HG03442 (cell line): ENCODE results near the gene SYNGR2.

Experiments used
- ATAC-seq: cut with Tn5 transposase; IDR thresholded peaks from one replicate; pipeline ENCODE4 v1.9.1; 2021; ENCODE audit warnings: mild to moderate bottlenecking, moderate library complexity; ENCODE audit not compliant: unreplicated experiment

The SYNGR2 gene, protein sequence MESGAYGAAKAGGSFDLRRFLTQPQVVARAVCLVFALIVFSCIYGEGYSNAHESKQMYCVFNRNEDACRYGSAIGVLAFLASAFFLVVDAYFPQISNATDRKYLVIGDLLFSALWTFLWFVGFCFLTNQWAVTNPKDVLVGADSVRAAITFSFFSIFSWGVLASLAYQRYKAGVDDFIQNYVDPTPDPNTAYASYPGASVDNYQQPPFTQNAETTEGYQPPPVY

GRCh38 chr17:78168242-78168902 is at the start of gene SYNGR2:
Gene SYNGR2 (plus strand): TSS chr17:78168581. CDS start chr17:78168617, 36 bp downstream.
- peak; percentile 47 for ATAC-seq

DNA sequence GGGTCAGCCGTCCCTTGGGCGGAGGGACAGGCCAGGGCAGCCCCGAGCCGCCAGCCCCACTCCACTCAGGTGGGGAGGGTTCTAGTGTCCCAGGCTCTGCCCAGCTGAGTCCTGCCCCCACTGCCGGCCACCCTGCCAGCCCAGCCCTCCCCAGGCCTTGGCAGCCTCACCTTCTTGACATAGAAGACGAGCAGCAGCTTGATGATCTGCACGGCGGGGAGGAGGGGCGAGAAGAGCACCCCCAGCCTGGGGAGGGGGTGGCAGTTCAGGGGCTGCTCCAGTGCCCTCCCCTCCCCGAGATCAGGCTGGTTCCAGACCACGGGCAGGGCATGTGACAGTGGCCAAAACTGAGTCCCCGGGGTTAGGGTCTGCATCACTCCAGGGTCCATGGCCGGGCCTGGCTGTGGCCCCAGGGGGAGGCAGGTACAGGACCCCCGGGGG is 49.6 kb upstream of the SYNGR2 start:
- ATAC-seq: no peak

DNA sequence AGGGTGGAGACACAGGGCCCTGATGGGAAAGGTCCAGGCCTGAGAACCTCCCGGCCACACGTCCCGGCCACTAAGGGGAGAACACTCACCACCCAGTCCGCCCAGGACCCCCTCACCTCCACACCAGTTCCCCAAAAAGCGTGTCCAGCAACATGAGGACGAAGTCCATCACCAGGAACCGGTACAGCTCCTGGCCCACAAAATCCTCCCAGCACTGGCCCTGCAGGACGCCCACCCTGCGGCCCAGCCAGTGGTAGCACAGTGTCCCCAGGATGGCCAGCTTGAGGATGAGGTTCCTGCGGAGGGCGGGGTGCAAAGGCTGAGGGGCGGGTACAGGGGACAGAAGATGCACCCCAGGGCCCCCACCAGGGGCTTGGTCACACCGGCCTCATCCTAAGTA is 47.8 kb upstream of the SYNGR2 start:
- ATAC-seq: no peak

DNA sequence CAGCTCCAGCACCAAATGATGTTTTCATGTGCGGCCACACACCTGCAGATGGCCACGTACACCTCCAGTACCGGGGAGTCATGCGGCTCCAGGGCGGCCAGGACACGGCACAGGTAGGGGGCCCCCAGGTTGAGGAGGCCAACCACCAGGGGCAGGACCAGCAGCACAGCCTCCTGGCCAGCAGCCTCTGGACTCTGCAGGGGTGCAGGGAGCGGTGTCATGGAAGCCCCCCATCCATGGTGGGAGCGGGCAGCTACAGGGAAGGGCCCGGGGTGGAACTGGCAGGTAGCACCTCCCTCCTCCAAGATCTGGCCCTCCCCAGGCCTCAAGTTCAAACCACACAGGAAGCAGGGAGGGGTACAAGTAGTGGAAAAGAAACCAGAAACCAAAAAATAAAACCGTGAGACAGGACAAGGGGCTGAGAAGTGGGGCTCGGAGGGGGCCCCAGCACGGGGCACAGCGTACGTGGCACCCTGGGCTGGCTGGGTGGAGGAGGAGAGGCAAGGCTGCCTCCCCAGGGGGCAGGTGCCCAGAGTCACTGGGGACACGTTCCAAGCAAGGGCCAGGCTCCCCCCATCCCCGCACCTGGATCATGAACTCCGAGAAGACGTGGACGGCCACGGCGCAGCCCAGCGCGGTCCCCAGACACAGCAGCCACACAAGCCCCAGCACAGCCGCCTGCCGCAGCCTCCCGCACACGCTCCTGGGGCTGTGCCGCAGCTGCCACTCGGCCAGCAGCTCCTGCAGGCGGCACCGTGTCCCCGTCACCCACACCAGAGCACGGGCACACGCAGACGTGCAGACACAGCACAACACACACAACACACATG is 47.2 kb upstream of the SYNGR2 start:
- no peak for ATAC-seq

GRCh38 chr17:78121801-78122215 is 46.6 kb upstream of the SYNGR2 start:
- ATAC-seq: no peak

GRCh38 chr17:78122216-78122930 is 46.0 kb upstream of the SYNGR2 start:
- ATAC-seq: no peak

GRCh38 chr17:78122931-78123249 is 45.5 kb upstream of the SYNGR2 start:
- ATAC-seq: no peak

GRCh38 chr17:78123258-78123929 is 45.0 kb upstream of the SYNGR2 start:
- no peak for ATAC-seq

GRCh38 chr17:78124081-78124835 is 44.1 kb upstream of the SYNGR2 start:
- ATAC-seq: no peak

GRCh38 chr17:78124836-78125137 is 43.6 kb upstream of the SYNGR2 start:
- ATAC-seq: no peak

DNA sequence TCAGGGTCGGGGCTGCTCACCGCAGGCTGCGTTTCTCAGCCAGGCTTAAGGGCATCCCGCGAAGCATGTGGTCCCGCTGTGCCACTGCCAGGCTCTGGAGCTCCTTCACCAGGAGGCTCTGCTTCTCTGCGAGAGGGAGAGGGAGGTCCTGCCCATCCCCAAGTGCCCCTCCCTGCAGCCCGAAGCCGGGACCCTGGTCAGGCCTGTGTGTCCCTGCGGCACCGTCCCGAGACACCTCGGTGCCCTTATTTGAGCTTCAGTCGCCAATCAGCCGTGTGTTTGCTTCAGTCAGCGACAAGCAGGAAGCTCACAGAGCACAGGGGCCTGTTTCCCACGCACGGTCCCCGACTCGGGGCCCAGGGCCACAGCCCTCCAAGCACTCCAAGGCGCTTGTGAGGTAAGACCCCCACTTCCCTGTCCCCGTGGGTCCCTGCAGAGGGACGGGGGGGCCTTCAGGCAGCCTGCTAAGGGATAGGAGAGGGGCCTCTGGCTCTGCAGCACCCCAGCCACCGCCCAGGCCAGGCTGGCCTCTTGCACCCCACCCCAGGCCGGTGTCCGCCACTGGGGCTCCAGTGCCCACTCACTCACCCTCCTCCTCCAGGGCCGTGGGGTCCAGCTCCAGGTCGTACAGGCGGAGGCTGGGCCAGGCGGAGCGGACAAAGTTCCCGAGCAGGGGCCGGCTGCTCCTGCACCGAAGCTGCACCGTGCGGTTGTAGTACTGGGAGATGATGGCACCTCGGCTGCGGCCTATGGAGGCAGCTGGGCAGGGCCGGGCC is 43.1 kb upstream of the SYNGR2 start:
- ATAC-seq: no peak

DNA sequence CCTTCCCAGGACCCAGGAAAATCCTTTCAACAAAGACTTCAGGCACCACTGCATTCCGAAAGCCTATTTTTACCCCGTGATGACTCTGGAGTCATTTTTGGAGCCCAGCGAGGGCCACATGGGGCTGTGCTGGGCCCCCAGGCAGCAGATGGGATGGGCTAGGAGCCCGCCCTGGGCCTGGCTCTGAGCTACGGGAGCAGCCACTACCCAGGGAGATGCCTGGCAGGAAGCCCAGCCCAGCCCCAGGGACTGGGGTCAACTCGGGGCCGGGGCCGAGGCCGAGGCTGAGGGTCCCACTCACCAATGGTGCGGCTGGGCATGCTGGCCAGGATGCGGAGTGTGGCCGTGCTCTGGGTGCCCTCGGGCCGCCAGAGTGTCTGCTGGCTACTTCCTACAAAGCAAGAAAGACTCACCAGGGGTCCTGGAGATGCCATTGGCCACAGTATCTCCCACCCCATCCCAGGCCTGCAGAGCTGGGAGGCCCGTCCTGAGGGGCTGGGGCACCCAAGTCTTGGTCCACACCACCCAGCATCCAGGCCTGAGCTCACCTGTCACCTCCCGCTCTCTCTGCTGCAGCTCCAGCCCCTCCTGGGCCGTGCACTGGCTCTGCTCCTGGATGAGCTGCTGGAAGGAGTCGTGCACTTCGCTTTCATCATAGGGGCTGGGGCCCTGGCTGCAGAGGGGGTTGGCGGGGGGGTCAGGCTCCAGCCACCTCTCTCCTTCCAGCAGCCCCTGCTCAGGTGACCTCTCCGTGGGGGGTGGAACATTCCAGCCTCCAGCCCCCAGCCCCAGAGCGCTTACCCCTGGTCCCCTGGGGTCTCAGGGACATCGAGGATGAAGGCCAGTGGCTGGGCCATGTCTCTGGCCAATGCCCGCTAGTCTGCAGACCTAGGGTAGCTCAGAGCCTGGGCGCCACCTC is 42.1 kb upstream of the SYNGR2 start:
- no peak for ATAC-seq

DNA sequence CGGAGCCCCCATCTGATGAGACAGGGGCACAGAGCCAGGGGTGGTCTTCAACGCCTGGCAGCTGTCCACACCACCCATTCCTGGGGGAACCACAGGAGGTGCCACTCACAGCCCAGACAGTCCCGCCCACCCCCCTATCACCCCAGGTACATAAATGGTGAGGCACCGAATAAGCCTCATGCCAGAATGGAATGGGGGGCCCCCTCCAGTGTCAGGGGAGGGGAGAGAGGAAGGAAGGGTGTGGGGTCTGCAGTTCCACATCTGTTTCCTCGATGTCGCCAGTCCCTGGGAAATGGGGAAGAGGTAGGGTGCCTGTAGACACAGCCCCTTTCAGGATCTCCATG is 41.5 kb upstream of the SYNGR2 start:
- ATAC-seq: no peak

GRCh38 chr17:78127239-78127887 is 41.0 kb upstream of the SYNGR2 start:
- no peak for ATAC-seq

DNA sequence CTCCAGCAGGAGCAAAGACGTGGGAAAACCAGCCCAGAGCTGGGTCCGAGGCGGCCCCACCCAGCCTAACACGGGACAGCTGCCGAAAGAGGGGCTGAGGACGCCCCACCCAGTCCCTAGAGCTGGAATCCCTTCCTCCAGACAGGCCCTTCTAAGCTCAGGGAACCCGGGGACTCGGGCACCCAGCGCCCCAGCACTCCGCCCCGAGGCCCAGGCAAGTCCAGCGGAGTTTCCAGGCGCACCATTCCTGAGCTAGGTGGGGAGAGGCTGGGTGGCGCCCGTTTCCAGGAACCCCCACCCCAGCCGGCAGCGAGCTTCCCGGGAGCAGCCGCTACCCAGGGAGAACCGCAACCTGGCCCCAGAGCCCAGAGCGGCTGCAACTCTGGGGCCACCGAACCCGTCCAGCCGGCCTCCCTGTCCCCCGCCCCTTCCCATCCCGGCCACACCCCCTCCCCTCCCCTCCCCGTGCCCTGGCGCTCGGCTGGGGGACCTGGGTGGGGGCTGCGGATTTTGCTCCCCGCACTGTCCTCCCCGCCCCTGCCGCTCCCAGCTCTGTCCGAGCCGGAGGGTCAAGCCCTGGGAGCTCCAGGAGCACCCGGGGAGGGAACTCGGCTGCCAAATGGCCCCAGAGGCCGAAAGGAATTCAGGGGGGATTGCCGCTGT is 40.4 kb upstream of the SYNGR2 start:
- no peak for ATAC-seq

GRCh38 chr17:78128551-78129350 is 39.6 kb upstream of the SYNGR2 start, which contains the start of gene TMC6:
Gene TMC6 (minus strand): TSS chr17:78128755. CDS start chr17:78126832, 1,923 bp downstream.
- no peak for ATAC-seq
